HG02571 (cell line): ENCODE measurements around the gene ERO1A.

Experiments
- ATAC-seq: cut with Tn5 transposase; IDR thresholded peaks from one replicate; pipeline ENCODE4 v1.9.1; 2021; ENCODE audit warnings: mild to moderate bottlenecking, moderate library complexity; ENCODE audit not compliant: unreplicated experiment

ERO1A gene

GRCh38 chr14:52610187-52610586, 85.2 kb downstream of the ERO1A start:
- ATAC-seq = no peak

- no peak for ATAC-seq
These were observed 85.8 kb downstream of the ERO1A start for GRCh38 chr14:52609445-52610044.

- ATAC-seq = no peak
These were observed 88.3 kb downstream of the ERO1A start for GRCh38 chr14:52607061-52607460.

DNA sequence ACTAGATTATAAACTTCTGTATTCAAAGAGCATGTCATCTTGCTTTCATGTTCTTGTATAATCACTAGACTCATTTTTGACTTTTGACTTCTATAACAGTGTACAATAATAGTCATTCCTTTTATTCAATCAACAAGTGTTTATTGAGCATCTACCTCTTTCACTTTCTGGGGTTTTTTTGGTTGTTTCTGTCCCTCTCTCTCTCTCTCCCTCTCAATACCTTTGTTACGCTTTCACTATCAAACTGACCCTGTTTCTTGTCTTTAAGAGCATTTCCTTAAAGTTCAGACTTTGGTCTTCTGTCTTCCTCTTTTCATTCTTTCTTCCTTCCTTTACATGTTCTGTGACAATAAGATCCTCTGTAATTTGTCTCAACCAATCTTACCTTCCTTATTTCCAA, 93.2 kb downstream of the ERO1A start:
- ATAC-seq = no peak

DNA sequence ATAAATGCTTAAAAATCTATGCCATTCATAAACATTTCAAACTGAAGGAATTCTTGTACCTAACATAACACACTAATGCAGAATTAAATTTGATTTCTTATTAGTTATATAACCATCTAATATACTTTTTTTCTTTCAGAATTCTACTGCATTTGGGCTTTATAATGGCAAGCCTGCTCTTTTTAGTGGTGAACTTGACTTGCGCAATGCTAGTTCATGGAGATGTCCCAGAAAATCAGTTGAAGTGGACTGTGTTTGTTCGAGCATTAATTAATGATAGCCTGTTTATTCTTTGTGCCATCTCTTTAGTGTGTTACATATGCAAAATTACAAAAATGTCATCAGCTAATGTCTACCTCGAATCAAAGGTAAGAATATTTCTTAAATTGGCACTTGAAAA, 95.4 kb downstream of the ERO1A start:
- no peak for ATAC-seq

DNA sequence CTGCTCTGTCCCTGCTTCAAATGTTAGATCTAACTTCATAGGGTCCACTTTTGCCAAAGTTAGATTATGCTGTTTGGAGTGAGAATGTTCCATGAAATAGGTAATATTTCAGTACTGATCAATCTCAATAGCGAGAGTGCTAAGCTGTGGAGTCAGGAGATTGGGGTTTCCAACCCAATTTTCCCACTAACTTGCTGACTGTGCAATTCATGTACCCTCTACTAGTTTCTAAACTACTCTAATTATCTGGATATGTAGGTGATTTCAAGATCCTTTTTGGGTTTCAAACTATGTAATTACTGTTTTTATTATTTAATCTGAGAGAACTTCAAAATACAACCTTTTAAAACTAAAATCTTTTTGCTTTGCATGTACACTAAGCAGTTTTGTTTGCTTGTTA, 96.8 kb downstream of the ERO1A start:
- ATAC-seq = no peak

- ATAC-seq = no peak
These were observed 98.5 kb downstream of the ERO1A start for GRCh38 chr14:52596861-52597260.

DNA sequence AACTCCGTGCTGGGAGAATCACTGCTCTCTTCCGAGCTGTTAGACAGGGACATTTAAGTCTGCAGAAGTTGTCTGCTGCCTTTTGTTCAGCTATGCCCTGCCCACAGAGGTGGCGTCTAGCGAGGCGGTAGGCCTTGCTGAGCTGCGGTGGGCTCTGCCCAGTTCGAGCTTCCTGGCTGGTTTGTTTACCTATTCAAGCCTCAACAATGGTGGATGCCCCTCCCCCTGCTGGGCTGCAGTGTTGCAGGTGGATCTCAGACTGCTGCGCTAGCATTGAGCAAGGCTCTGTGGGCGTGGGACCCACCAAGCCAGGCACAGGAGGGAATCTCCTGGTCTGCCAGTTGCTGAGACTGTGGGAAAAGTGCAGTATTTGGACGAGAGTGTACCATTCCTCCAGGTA, 99.0 kb downstream of the ERO1A start:
- no peak for ATAC-seq

- ATAC-seq = no peak
These were observed 105.0 kb downstream of the ERO1A start for GRCh38 chr14:52590318-52590717.
